HL-60 (cell line): Measurements from ENCODE around the gene OR2W3.

ENCODE experiments used
- DNase-seq, 2 experiments: peaks; one replicate each; pipeline ENCODE4 v3.0.0-alpha.2; 2010 to 2020; ENCODE audit warnings: low read depth in 1 of 2, low spot score in 1 of 2
- H3K27ac ChIP-seq: fragments of 250-450 bp; sonication (Bioruptor Pico); replicated peaks from 2 replicates; pipeline ENCODE4 v1.5.1; 2020; ENCODE audit warnings: mild to moderate bottlenecking, moderate library complexity
- H3K27me3 ChIP-seq: fragments of 250-450 bp; sonication (Bioruptor Pico); 2 replicates; pipeline ENCODE4 v1.5.1; 2021; ENCODE audit warnings: mild to moderate bottlenecking, moderate library complexity; ENCODE audit not compliant: insufficient read depth, poor library complexity, severe bottlenecking
- H3K4me3 ChIP-seq: replicated peaks from 2 replicates; pipeline ENCODE4 v1.5.1; 2011; ENCODE audit warnings: mild to moderate bottlenecking, control low read depth, low read length; ENCODE audit not compliant: insufficient read depth
- CTCF ChIP-seq: IDR thresholded peaks from one replicate; pipeline ENCODE4 v1.5.1; 2011; ENCODE audit warnings: low read length, control low read depth, inconsistent platforms; ENCODE audit not compliant: insufficient read depth
- GABPA ChIP-seq: IDR thresholded peaks from 2 replicates; pipeline ENCODE4 v1.6.1; 2012; ENCODE audit warnings: low read depth
- POLR2AphosphoS5 ChIP-seq: IDR thresholded peaks from 2 replicates; pipeline ENCODE4 v1.6.1; 2012; ENCODE audit warnings: low read depth
- REST ChIP-seq: IDR thresholded peaks from 2 replicates; pipeline ENCODE4 v1.6.1; 2012; ENCODE audit warnings: low read depth; ENCODE audit not compliant: insufficient replicate concordance
- SPI1 ChIP-seq: IDR thresholded peaks from 2 replicates; pipeline ENCODE4 v1.6.1; 2012; ENCODE audit warnings: low read depth, mild to moderate bottlenecking, borderline replicate concordance

The OR2W3 gene

GRCh38 chr1:247924868-247925267, 29.5 kb downstream of the OR2W3 start, which contains the start of gene OR2AJ1:
TSS of gene OR2AJ1 (plus strand) at chr1:247924889. CDS start at chr1:247933769, 8,880 bp downstream.
- Histone ChIP-seq H3K27me3 (peaks cover 2% of the 10 kb centered on the region), H3K27ac (no peak within 1 kb of the TSS), H3K4me3 (no peak within 1 kb of the TSS)
- TF ChIP-seq POLR2AphosphoS5 (no peak), SPI1 (no peak), GABPA (no peak), REST (no peak), CTCF (no peak)
- no peak for DNase-seq

- no peak overlapping the region for H3K4me3 ChIP-seq
- no peaks in the 10 kb centered on the region for H3K27me3 ChIP-seq
- no peak overlapping the region for H3K27ac ChIP-seq
- DNase-seq, result no peak
- TF ChIP-seq REST (no peak), SPI1 (no peak), GABPA (no peak), POLR2AphosphoS5 (no peak), CTCF (no peak)
Measured at GRCh38 chr1:247933989-247934388, 38.6 kb downstream of the OR2W3 start.

GRCh38 chr1:247935781-247936180, 40.4 kb downstream of the OR2W3 start:
- no peak for TF ChIP-seq CTCF
- TF ChIP-seq REST, result no peak
- TF ChIP-seq GABPA, result no peak
- TF ChIP-seq SPI1, result no peak
- no peak for TF ChIP-seq POLR2AphosphoS5
- Histone ChIP-seq H3K4me3 (no peak overlapping the region), H3K27me3 (no peaks in the 10 kb centered on the region), H3K27ac (no peak overlapping the region)
- no peak for DNase-seq
